Suprapubic skin (tissue), 4 donors: ENCODE results near the gene BRINP3. TPM values are rescaled to one million over a fixed set of nuclear protein-coding genes. Genes with fewer than 3 reads are reported as not detected.

Source experiments
- DNase-seq, 2 donors: peaks; one replicate each; pipeline ENCODE4 v3.0.0-alpha.2; 2019; ENCODE audit warnings: low spot score in 2 of 2
- H3K27ac ChIP-seq: fragments of 200-600 bp; sonication (generic); one replicate; pipeline ENCODE4 v1.5.1; 2019
- H3K27me3 ChIP-seq: fragments of 200-600 bp; sonication (generic); one replicate; pipeline ENCODE4 v1.5.1; 2019
- H3K36me3 ChIP-seq: fragments of 200-600 bp; sonication (generic); one replicate; pipeline ENCODE4 v1.5.1; 2019
- H3K4me1 ChIP-seq: fragments of 200-600 bp; sonication (generic); one replicate; pipeline ENCODE4 v1.5.1; 2019
- H3K4me3 ChIP-seq: fragments of 200-600 bp; sonication (generic); one replicate; pipeline ENCODE4 v1.5.1; 2019; ENCODE audit warnings: mild to moderate bottlenecking
- H3K9me3 ChIP-seq: fragments of 200-600 bp; sonication (generic); one replicate; pipeline ENCODE4 v1.5.1; 2019
- EP300 ChIP-seq: sonication (generic); formaldehyde crosslinking; IDR thresholded peaks from one replicate; pipeline ENCODE4 v1.6.1; 2017; ENCODE audit warnings: antibody characterized with exemption
- POLR2A ChIP-seq, 2 donors: fragments of 450-650 bp; IDR thresholded peaks; one replicate each; pipeline ENCODE4 v1.6.1; 2017; ENCODE audit warnings: antibody characterized with exemption in 2 of 2, mild to moderate bottlenecking in 2 of 2, moderate library complexity in 2 of 2
- POLR2AphosphoS5 ChIP-seq, 3 donors: sonication (generic); formaldehyde crosslinking; IDR thresholded peaks; one replicate each; pipeline ENCODE4 v1.6.1; 2017; ENCODE audit warnings: antibody characterized with exemption in 3 of 3
- WGBS: methylation state at CpG from one replicate; pipeline ENCODE4 v1.1.5; 2018; 5-methylcytosine and 5-hydroxymethylcytosine counted together
- total RNA-seq, 4 donors: library from RNA; depleted of rRNA; stranded (reverse); fragments of >200 nt; gene quantifications; one replicate each; pipeline ENCODE4 v1.1.0, GENCODE V29; 2016
- TF ChIP-seq, protein P1 (sequence below), 2 donors: fragments of 200-600 bp in 1 of 2; fragments of 450-650 bp in 1 of 2; sonication (generic) in 1 of 2; IDR thresholded peaks; one replicate each; pipeline ENCODE4 v1.5.1; 2016 to 2019; ENCODE audit warnings: antibody characterized with exemption in 2 of 2, mild to moderate bottlenecking in 1 of 2, moderate library complexity in 1 of 2

BRINP3 gene
- total RNA-seq, 4 donors from 2014 or later, result 0.13 to 0.53 TPM; not detected in 2

GRCh38 chr1:190328871-190329270 lies 148.8 kb downstream of the BRINP3 start:
- H3K36me3 ChIP-seq, result no peaks in the 10 kb centered on the region
- TF ChIP-seq, protein P1, sequence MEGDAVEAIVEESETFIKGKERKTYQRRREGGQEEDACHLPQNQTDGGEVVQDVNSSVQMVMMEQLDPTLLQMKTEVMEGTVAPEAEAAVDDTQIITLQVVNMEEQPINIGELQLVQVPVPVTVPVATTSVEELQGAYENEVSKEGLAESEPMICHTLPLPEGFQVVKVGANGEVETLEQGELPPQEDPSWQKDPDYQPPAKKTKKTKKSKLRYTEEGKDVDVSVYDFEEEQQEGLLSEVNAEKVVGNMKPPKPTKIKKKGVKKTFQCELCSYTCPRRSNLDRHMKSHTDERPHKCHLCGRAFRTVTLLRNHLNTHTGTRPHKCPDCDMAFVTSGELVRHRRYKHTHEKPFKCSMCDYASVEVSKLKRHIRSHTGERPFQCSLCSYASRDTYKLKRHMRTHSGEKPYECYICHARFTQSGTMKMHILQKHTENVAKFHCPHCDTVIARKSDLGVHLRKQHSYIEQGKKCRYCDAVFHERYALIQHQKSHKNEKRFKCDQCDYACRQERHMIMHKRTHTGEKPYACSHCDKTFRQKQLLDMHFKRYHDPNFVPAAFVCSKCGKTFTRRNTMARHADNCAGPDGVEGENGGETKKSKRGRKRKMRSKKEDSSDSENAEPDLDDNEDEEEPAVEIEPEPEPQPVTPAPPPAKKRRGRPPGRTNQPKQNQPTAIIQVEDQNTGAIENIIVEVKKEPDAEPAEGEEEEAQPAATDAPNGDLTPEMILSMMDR (IDR thresholded peaks at IDR 0.05), result no peak
- no peak for TF ChIP-seq POLR2AphosphoS5 (IDR thresholded peaks at IDR 0.05)
- no peak for TF ChIP-seq EP300
- TF ChIP-seq POLR2A (IDR thresholded peaks at IDR 0.05), result no peak
- no peak for DNase-seq
- H3K27me3 ChIP-seq, result no peaks in the 10 kb centered on the region
- no peaks in the 10 kb centered on the region for H3K9me3 ChIP-seq
- no peak overlapping the region for H3K4me3 ChIP-seq
- 70% methylated on average over 4 of the region's 4 CpGs for WGBS
- no peaks in the 10 kb centered on the region for H3K4me1 ChIP-seq
- H3K27ac ChIP-seq, result no peak overlapping the region

GRCh38 chr1:190328361-190328760 lies 149.3 kb downstream of the BRINP3 start:
- no peaks in the 10 kb centered on the region for H3K4me1 ChIP-seq
- no peak for TF ChIP-seq POLR2A (IDR thresholded peaks at IDR 0.05)
- TF ChIP-seq, protein P1 (IDR thresholded peaks at IDR 0.05), result no peak
- TF ChIP-seq EP300, result no peak
- no peak for TF ChIP-seq POLR2AphosphoS5 (IDR thresholded peaks at IDR 0.05)
- H3K9me3 ChIP-seq, result no peaks in the 10 kb centered on the region
- no peak for DNase-seq
- no peaks in the 10 kb centered on the region for H3K36me3 ChIP-seq
- H3K27ac ChIP-seq, result no peak overlapping the region
- H3K4me3 ChIP-seq, result no peak overlapping the region
- no peaks in the 10 kb centered on the region for H3K27me3 ChIP-seq

- H3K27me3 ChIP-seq, result no peaks in the 10 kb centered on the region
These were observed 150.4 kb downstream of the BRINP3 start for GRCh38 chr1:190327271-190327670.

DNA sequence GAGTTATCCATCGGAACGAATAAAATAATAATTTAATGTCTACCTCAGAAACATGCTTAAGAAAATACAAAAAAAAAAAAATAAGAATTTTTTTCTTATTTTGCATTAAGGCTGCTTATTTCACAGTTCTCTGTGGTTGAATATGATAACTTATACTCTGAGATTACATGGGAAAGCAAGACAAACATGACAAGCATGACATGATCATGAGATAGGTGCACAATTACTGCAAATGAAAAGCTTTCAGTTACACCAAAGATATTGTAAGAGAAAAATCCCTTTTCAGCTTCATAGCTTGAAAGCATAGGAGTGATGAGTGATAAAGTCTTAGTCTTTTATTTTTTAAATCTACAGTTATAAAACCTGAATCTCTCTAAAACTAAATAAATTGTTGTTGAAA lies 154.1 kb downstream of the BRINP3 start:
- Histone ChIP-seq H3K27me3 (no peaks in the 10 kb centered on the region), H3K4me3 (no peak overlapping the region), H3K36me3 (no peaks in the 10 kb centered on the region), H3K27ac (no peak overlapping the region), H3K4me1 (no peaks in the 10 kb centered on the region), H3K9me3 (no peaks in the 10 kb centered on the region)
- TF ChIP-seq POLR2AphosphoS5 (IDR thresholded peaks at IDR 0.05) (no peak), EP300 (no peak), POLR2A (IDR thresholded peaks at IDR 0.05) (no peak)
- TF ChIP-seq, protein P1 (IDR thresholded peaks at IDR 0.05), result no peak
- DNase-seq, result no peak
- WGBS, result 77% methylated on average over 2 of the region's 2 CpGs

More at GRCh38 chr1:190327271-190327670, 150.4 kb downstream of the BRINP3 start:
- H3K27ac ChIP-seq, result no peak overlapping the region
- TF ChIP-seq POLR2A (IDR thresholded peaks at IDR 0.05), result no peak
- TF ChIP-seq EP300, result no peak
- TF ChIP-seq, protein P1 (IDR thresholded peaks at IDR 0.05), result no peak
- TF ChIP-seq POLR2AphosphoS5 (IDR thresholded peaks at IDR 0.05), result no peak
- H3K4me3 ChIP-seq, result no peak overlapping the region
- H3K4me1 ChIP-seq, result no peaks in the 10 kb centered on the region
- no peak for DNase-seq
- no peaks in the 10 kb centered on the region for H3K9me3 ChIP-seq
- no peaks in the 10 kb centered on the region for H3K36me3 ChIP-seq
- 92% methylated on average over 3 of the region's 3 CpGs for WGBS

GRCh38 chr1:190322274-190322673 lies 155.4 kb downstream of the BRINP3 start:
- no peaks in the 10 kb centered on the region for H3K9me3 ChIP-seq
- H3K27ac ChIP-seq, result no peak overlapping the region
- no peaks in the 10 kb centered on the region for H3K27me3 ChIP-seq
- H3K4me1 ChIP-seq, result no peaks in the 10 kb centered on the region
- 89% methylated on average over 6 of the region's 6 CpGs for WGBS
- no peak for DNase-seq
- TF ChIP-seq POLR2AphosphoS5 (IDR thresholded peaks at IDR 0.05) (no peak), EP300 (no peak), POLR2A (IDR thresholded peaks at IDR 0.05) (no peak)
- TF ChIP-seq, protein P1 (IDR thresholded peaks at IDR 0.05), result no peak
- no peaks in the 10 kb centered on the region for H3K36me3 ChIP-seq
- H3K4me3 ChIP-seq, result no peak overlapping the region
